NCI-H345 treated with DMSO at 0.1 percent for 48 hours (cell line): ENCODE measurements around the gene TMEM144.

ENCODE experiments used
- DNase-seq: peaks from one replicate; lab custom pipeline; 2025; ENCODE audit not compliant: unreplicated experiment; lab: John Stamatoyannopoulos, UW

The TMEM144 gene

GRCh38 chr4:158292156-158292555 is 81.9 kb downstream of the TMEM144 start:
- no peak for DNase-seq

DNA sequence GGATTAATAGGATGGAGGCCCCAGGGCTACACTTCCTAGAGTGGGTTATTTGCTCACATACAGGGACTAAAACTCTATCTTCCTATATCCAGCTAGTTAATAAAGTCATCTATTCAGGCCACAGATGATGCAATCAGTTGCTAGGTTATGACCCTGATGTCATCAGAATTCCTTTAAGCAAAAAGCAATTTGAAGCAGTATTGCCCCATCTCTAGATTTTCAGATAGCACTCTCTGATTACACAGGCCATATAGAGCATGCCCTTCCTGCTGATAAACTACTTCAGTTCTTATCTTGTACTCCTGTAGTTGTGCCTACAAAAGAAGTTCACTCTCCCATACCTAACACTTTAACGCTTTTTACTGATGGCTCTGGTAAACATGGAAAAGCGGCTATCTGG is 84.8 kb downstream of the TMEM144 start:
- DNase-seq: no peak

DNA sequence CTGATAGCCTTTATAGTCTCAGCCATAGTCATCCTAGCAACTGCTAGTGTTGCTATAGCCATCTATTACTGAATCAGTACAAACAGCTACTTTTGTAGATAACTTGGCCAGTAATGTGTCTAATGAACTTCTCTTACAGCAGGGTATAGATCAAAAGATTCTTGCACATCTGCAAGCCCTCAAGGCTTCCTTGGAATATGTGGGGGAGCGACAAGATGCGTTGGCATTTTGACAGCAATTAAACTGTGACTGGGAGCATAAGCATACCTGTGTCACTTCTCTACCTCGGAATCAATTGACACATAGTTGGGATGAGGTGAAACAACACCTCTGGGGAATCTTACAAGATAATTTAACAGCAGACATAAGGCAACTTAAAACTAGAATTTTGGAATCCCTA is 87.6 kb downstream of the TMEM144 start:
- DNase-seq: no peak

DNA sequence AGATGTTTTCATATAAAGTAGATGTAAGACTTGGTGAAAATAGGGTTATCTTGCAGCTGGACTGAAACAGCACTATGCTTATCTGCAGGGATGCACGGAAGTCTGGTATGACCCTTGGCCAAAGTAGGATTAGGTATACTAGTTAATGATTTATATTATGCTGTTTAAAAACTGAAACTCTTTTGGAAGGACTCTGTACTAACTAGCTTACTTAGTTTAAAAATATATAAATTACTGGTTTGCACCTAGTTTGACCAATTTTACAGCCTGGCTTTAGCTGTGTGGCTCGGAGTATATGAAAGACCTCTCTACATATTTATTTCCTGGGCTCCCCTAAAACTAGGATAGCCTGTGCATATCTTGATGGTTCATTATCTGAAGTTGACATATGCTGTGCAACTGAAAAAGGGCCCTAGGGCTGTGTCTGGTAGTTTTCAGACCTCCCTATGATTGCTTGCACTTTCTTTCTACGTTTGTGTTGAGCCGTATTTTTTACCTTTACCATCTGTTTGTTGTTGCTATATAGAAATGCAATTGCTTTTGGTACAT is 89.2 kb downstream of the TMEM144 start:
- no peak for DNase-seq

GRCh38 chr4:158300012-158300411 is 89.7 kb downstream of the TMEM144 start:
- DNase-seq: no peak

- DNase-seq: no peak
Observed at GRCh38 chr4:158302076-158302866, 92.0 kb downstream of the TMEM144 start.

DNA sequence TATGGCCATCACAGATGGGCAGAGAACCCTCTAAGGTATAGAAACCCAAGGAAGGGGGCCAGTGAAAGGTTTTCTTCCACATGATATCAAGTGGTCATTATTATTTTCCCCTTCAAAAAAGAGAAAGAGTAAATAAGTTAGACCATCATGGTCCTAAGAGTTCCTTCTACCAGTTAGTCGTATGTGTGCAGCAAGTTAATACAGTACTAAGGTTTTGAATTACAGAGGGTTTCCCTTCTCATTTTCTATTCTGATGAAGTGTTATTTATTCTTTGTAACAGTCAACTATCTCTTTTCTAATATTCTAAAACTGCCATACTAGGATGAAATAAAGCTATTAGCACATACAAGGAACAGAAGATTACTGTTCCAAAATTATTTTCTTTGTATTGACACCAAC is 94.4 kb downstream of the TMEM144 start:
- DNase-seq: no peak
